HEK293 (cell line): ENCODE measurements around the gene ATP6V0C.

Experiments
- CTCF ChIP-seq: fragments of 450-650 bp; formaldehyde crosslinking; IDR thresholded peaks from 2 replicates; pipeline ENCODE4 v1.5.1; 2016; ENCODE audit warnings: missing biosample characterization, missing genetic modification characterization
- ZNF416 ChIP-seq: fragments of 450-650 bp; formaldehyde crosslinking; IDR thresholded peaks from 2 replicates; pipeline ENCODE4 v1.5.1; 2016; ENCODE audit warnings: missing biosample characterization, missing genetic modification characterization
- ZNF830 ChIP-seq: fragments of 450-650 bp; IDR thresholded peaks from 2 replicates; pipeline ENCODE4 v1.5.0; 2018; ENCODE audit warnings: missing biosample characterization, missing genetic modification characterization, low read depth, mild to moderate bottlenecking, moderate library complexity
- TF ChIP-seq, protein P1 (sequence below): fragments of 450-650 bp; formaldehyde crosslinking; optimal IDR thresholded peaks from 2 replicates; pipeline ENCODE3; 2016; ENCODE audit warnings: missing biosample characterization, mild to moderate bottlenecking, missing genetic modification characterization

DNA sequence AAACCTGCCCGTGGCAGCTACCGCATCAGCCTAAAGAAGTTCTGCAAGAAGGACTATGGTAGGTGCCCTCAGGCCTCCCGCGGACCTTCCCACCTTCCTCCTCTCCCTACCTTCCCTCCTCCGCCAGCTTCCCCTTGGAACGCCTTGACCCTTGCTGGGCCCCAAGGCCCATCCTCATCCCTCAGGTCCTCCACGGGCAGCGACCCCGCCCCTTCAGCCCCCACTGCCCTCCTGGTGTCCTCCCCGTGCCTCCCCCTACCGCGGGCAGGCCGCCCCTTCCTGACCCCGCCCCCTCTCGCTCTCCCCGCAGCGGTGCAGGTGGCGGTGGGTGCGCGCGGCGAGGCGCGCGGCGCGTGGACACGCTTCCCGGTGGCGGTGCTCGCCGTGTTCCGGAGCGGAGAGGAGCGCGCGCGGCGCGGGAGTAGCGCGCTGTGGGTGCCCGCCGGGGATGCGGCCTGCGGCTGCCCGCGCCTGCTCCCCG, 40.3 kb upstream of the ATP6V0C start:
- TF ChIP-seq ZNF830 (tag by site-specific recombination): no peak
- TF ChIP-seq CTCF (tag by site-specific recombination): 0 out of 2 replicates have a peak, but pooled peaks have one; percentile 9
- TF ChIP-seq, protein P1, sequence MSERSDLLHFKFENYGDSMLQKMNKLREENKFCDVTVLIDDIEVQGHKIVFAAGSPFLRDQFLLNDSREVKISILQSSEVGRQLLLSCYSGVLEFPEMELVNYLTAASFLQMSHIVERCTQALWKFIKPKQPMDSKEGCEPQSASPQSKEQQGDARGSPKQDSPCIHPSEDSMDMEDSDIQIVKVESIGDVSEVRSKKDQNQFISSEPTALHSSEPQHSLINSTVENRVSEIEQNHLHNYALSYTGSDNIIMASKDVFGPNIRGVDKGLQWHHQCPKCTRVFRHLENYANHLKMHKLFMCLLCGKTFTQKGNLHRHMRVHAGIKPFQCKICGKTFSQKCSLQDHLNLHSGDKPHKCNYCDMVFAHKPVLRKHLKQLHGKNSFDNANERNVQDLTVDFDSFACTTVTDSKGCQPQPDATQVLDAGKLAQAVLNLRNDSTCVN (tag by site-specific recombination): peak; percentile 78
- no peak for TF ChIP-seq ZNF416 (tag by site-specific recombination)
